Spinal cord (tissue), 10 donors: ENCODE data around the gene KMT2E. TPM values are rescaled to one million over a fixed set of nuclear protein-coding genes. Genes with fewer than 3 reads are reported as not detected.

Source experiments
- DNase-seq, 6 donors: peaks; one replicate each; pipeline versions ENCODE4 v3.0.0 to v3.0.0-alpha.2; 2013 to 2015; ENCODE audit warnings: low spot score in 6 of 6, low read depth in 4 of 6
- H3K27ac ChIP-seq: one replicate; pipeline ENCODE4 v1.5.1; 2013; ENCODE audit warnings: low read depth, low read length, control low read depth
- H3K27me3 ChIP-seq: one replicate; pipeline ENCODE4 v1.6.1; 2013; ENCODE audit warnings: low read length; ENCODE audit not compliant: control insufficient read depth, insufficient read depth
- H3K36me3 ChIP-seq: one replicate; pipeline ENCODE4 v1.6.1; 2013; ENCODE audit warnings: low read length; ENCODE audit not compliant: control insufficient read depth, insufficient read depth
- H3K4me1 ChIP-seq: one replicate; pipeline ENCODE4 v1.6.1; 2013; ENCODE audit warnings: low read length; ENCODE audit not compliant: control insufficient read depth, insufficient read depth
- H3K4me3 ChIP-seq: one replicate; pipeline ENCODE4 v1.5.1; 2013; ENCODE audit warnings: low read depth, low read length, control low read depth
- H3K9me3 ChIP-seq: one replicate; pipeline ENCODE4 v1.6.1; 2013; ENCODE audit warnings: low read length; ENCODE audit not compliant: control insufficient read depth, insufficient read depth
- WGBS: methylation state at CpG from one replicate; pipeline ENCODE4 v1.1.5; 2013; ENCODE audit warnings: missing lambda C conversion rate; ENCODE audit not compliant: insufficient coverage; 5-methylcytosine and 5-hydroxymethylcytosine counted together
- polyA plus RNA-seq, 2 donors: library from polyadenylated mRNA; unstranded; fragments of 120-200 nt; gene quantifications; one replicate each; pipeline ENCODE4 v1.2.1, GENCODE V29; 2013; ENCODE audit not compliant: insufficient read length in 2 of 2
- total RNA-seq, 2 donors: library from RNA; depleted of rRNA in 1 of 2; stranded (reverse); fragments of 120-200 nt in 1 of 2; fragments of >200 nt in 1 of 2; gene quantifications; one replicate each; pipeline versions ENCODE4 v1.2.3 to v1.2.4, GENCODE V29; 2013 to 2014
- donor health status: healthy.

The KMT2E gene
- total and polyA plus RNA-seq, 4 donors = 73.1 to 164 (median 88.5) TPM

GRCh38 chr7:105057472-105057871 lies 43.5 kb downstream of the KMT2E start:
- DNase-seq = no peak
- no peak overlapping the region for H3K27ac ChIP-seq
- H3K4me1 ChIP-seq = no peaks in the 10 kb centered on the region
- no peak overlapping the region for H3K4me3 ChIP-seq
- 100% methylated on average over 4 of the region's 4 CpGs for WGBS
- H3K36me3 ChIP-seq = peaks cover 9% of the 10 kb centered on the region
- no peaks in the 10 kb centered on the region for H3K9me3 ChIP-seq
- no peaks in the 10 kb centered on the region for H3K27me3 ChIP-seq

GRCh38 chr7:105060437-105060836 lies 46.4 kb downstream of the KMT2E start:
- H3K4me1 ChIP-seq = no peaks in the 10 kb centered on the region
- DNase-seq = no peak
- H3K9me3 ChIP-seq = no peaks in the 10 kb centered on the region
- H3K4me3 ChIP-seq = no peak overlapping the region
- peaks cover 5% of the 10 kb centered on the region for H3K36me3 ChIP-seq
- no CpG with 5 or more reads among the region's 4 CpGs for WGBS
- no peak overlapping the region for H3K27ac ChIP-seq
- no peaks in the 10 kb centered on the region for H3K27me3 ChIP-seq

GRCh38 chr7:105060923-105061322 lies 46.9 kb downstream of the KMT2E start:
- Histone ChIP-seq H3K36me3 (peaks cover 5% of the 10 kb centered on the region), H3K4me1 (no peaks in the 10 kb centered on the region), H3K27me3 (no peaks in the 10 kb centered on the region), H3K9me3 (no peaks in the 10 kb centered on the region), H3K27ac (no peak overlapping the region), H3K4me3 (no peak overlapping the region)
- no CpG with 5 or more reads among the region's 3 CpGs for WGBS
- DNase-seq = no peak

- H3K27ac ChIP-seq = no peak overlapping the region
- H3K36me3 ChIP-seq = peaks cover 15% of the 10 kb centered on the region
- H3K4me3 ChIP-seq = no peak overlapping the region
- no peak for DNase-seq
- no peaks in the 10 kb centered on the region for H3K9me3 ChIP-seq
- no peaks in the 10 kb centered on the region for H3K27me3 ChIP-seq
- H3K4me1 ChIP-seq = no peaks in the 10 kb centered on the region
- WGBS = 60% methylated on average over 1 of the region's 1 CpG
These were observed 51.1 kb downstream of the KMT2E start for GRCh38 chr7:105065104-105065503.

GRCh38 chr7:105067691-105068090 lies 53.7 kb downstream of the KMT2E start:
- no peaks in the 10 kb centered on the region for H3K9me3 ChIP-seq
- WGBS = 98% methylated on average over 4 of the region's 5 CpGs
- DNase-seq = no peak
- H3K4me3 ChIP-seq = no peak overlapping the region
- H3K4me1 ChIP-seq = no peaks in the 10 kb centered on the region
- H3K27me3 ChIP-seq = no peaks in the 10 kb centered on the region
- no peak overlapping the region for H3K27ac ChIP-seq
- peaks cover 28% of the 10 kb centered on the region for H3K36me3 ChIP-seq

- Histone ChIP-seq H3K4me1 (no peaks in the 10 kb centered on the region), H3K27ac (no peak overlapping the region), H3K27me3 (no peaks in the 10 kb centered on the region), H3K9me3 (no peaks in the 10 kb centered on the region), H3K4me3 (no peak overlapping the region), H3K36me3 (peaks cover 30% of the 10 kb centered on the region)
- DNase-seq = no peak
- no CpG with 5 or more reads among the region's 1 CpG for WGBS
These were observed 54.9 kb downstream of the KMT2E start for GRCh38 chr7:105068886-105069285.

GRCh38 chr7:105073143-105073542 lies 59.1 kb downstream of the KMT2E start:
- Histone ChIP-seq H3K27ac (no peak overlapping the region), H3K4me1 (no peaks in the 10 kb centered on the region), H3K36me3 (peaks cover 30% of the 10 kb centered on the region), H3K4me3 (no peak overlapping the region), H3K9me3 (no peaks in the 10 kb centered on the region), H3K27me3 (no peaks in the 10 kb centered on the region)
- DNase-seq = no peak
- WGBS = no CpG with 5 or more reads among the region's 1 CpG

- 95% methylated on average over 4 of the region's 6 CpGs for WGBS
- peaks cover 37% of the 10 kb centered on the region for H3K36me3 ChIP-seq
- DNase-seq = no peak
These were observed 65.3 kb downstream of the KMT2E start for GRCh38 chr7:105079348-105079747.

GRCh38 chr7:105084581-105084980 lies 70.6 kb downstream of the KMT2E start:
- Histone ChIP-seq H3K4me1 (no peaks in the 10 kb centered on the region), H3K9me3 (no peaks in the 10 kb centered on the region), H3K36me3 (peaks cover 33% of the 10 kb centered on the region), H3K27ac (no peak overlapping the region), H3K27me3 (no peaks in the 10 kb centered on the region), H3K4me3 (no peak overlapping the region)
- 100% methylated on average over 1 of the region's 1 CpG for WGBS
- no peak for DNase-seq

More at GRCh38 chr7:105079348-105079747, 65.3 kb downstream of the KMT2E start:
- no peaks in the 10 kb centered on the region for H3K4me1 ChIP-seq
- H3K4me3 ChIP-seq = no peak overlapping the region
- no peaks in the 10 kb centered on the region for H3K27me3 ChIP-seq
- no peak overlapping the region for H3K27ac ChIP-seq
- no peaks in the 10 kb centered on the region for H3K9me3 ChIP-seq

GRCh38 chr7:105086850-105087249 lies 72.8 kb downstream of the KMT2E start:
- Histone ChIP-seq H3K36me3 (peaks cover 19% of the 10 kb centered on the region), H3K27me3 (no peaks in the 10 kb centered on the region), H3K9me3 (no peaks in the 10 kb centered on the region), H3K27ac (no peak overlapping the region), H3K4me3 (no peak overlapping the region), H3K4me1 (no peaks in the 10 kb centered on the region)
- no peak for DNase-seq
- WGBS = no CpG with 5 or more reads among the region's 3 CpGs
